Endothelial cell of umbilical vein (primary cell): Measurements from ENCODE around the gene ZNF106. TPM values are rescaled to one million over a fixed set of nuclear protein-coding genes. Genes with fewer than 3 reads are reported as not detected.

Experiments used
- BruUV-seq: library from RNA; stranded (reverse); fragments of 400-500 nt; replicated peaks from 2 replicates; lab custom pipeline; 2021; lab: Mats Ljungman, UMichigan
- CTCF ChIA-PET: fragments of 300-600, 350-600 bp; sonication (Branson Sonifier 250); formaldehyde crosslinking; loops from one replicate; lab custom pipeline; 2021; ENCODE audit warnings: antibody characterized with exemption, inconsistent platforms; lab: Charles Lee
- POLR2A ChIA-PET: fragments of 300-600, 350-600 bp; sonication (Branson Sonifier 250); formaldehyde crosslinking; loops from one replicate; lab custom pipeline; 2021; ENCODE audit warnings: antibody characterized with exemption, inconsistent platforms; lab: Charles Lee
- DNase-seq: peaks from one replicate; pipeline ENCODE4 v3.0.0-alpha.2; 2011; ENCODE audit warnings: low read depth, low spot score
- FAIRE-seq: peaks from 2 replicates; lab custom pipeline; 2011; peaks lifted over from hg19 to GRCh38; lab: Jason Lieb, UNC
- H2AFZ ChIP-seq: 2 replicates; pipeline ENCODE4 v1.6.0; 2012; ENCODE audit warnings: low read depth, low read length, control low read depth, inconsistent platforms
- H3K27ac ChIP-seq: 2 replicates; pipeline ENCODE4 v1.5.1; 2011; ENCODE audit warnings: low read depth, mild to moderate bottlenecking, control low read depth, low read length, moderate library complexity; ENCODE audit not compliant: insufficient read depth
- H3K27me3 ChIP-seq, 2 experiments: 2 replicates each; pipeline versions ENCODE4 v1.6.0 to v1.6.1; 2011; ENCODE audit warnings: low read length in 2 of 2, mixed read lengths in 1 of 2; ENCODE audit not compliant: control insufficient read depth in 2 of 2, insufficient read depth in 2 of 2
- H3K36me3 ChIP-seq, 2 experiments: 2 replicates in 1 of 2; 3 replicates in 1 of 2; pipeline ENCODE4 v1.5.1; 2011; ENCODE audit warnings: low read length in 2 of 2, mild to moderate bottlenecking in 1 of 2, moderate library complexity in 1 of 2; ENCODE audit not compliant: control insufficient read depth in 2 of 2, insufficient read depth in 2 of 2; ENCODE audit errors: extremely low read depth in 1 of 2
- H3K4me1 ChIP-seq: 3 replicates; pipeline ENCODE4 v1.5.1; 2011; ENCODE audit warnings: mild to moderate bottlenecking, low read length; ENCODE audit not compliant: control insufficient read depth, insufficient read depth; ENCODE audit errors: extremely low read depth
- H3K4me2 ChIP-seq: 2 replicates; pipeline ENCODE4 v1.6.1; 2011; ENCODE audit warnings: low read length, control low read depth, mixed read lengths; ENCODE audit not compliant: insufficient read depth
- H3K4me3 ChIP-seq, 3 experiments: fragments of 200-600 bp in 1 of 3; sonication (generic), shearing (Covaris generic) in 1 of 3; replicated peaks in 1 of 3; 2 replicates each; pipeline ENCODE4 v1.5.1; 2011 to 2016; ENCODE audit warnings: control low read depth in 3 of 3, low read length in 3 of 3, mild to moderate bottlenecking in 2 of 3, inconsistent platforms in 1 of 3, low read depth in 1 of 3, moderate library complexity in 1 of 3; ENCODE audit not compliant: insufficient read depth in 1 of 3
- H3K79me2 ChIP-seq: 2 replicates; pipeline ENCODE4 v1.6.0; 2012; ENCODE audit warnings: low read length, inconsistent platforms; ENCODE audit not compliant: control insufficient read depth, insufficient read depth
- H3K9ac ChIP-seq: replicated peaks from 2 replicates; pipeline ENCODE3; 2011; ENCODE audit warnings: low read length, control low read depth; ENCODE audit not compliant: insufficient read depth; ENCODE audit errors: extremely low read depth
- H3K9me1 ChIP-seq: replicated peaks from 3 replicates; pipeline ENCODE4 v1.6.0; 2011; ENCODE audit warnings: mild to moderate bottlenecking, low read length; ENCODE audit not compliant: control insufficient read depth, insufficient read depth; ENCODE audit errors: extremely low read depth
- H3K9me3 ChIP-seq: replicated peaks from 2 replicates; pipeline ENCODE4 v1.5.1; 2012; ENCODE audit warnings: low read length, inconsistent platforms; ENCODE audit not compliant: control insufficient read depth, insufficient read depth
- H4K20me1 ChIP-seq: replicated peaks from 2 replicates; pipeline ENCODE3; 2011; ENCODE audit warnings: mild to moderate bottlenecking, low read length; ENCODE audit not compliant: control insufficient read depth, insufficient read depth; ENCODE audit errors: extremely low read depth
- CTCF ChIP-seq, 2 donors: IDR thresholded peaks; 1 replicate in 1 of 2; 2 replicates in 1 of 2; pipeline ENCODE4 v1.5.1; 2011; ENCODE audit warnings: low read length in 2 of 2, mild to moderate bottlenecking in 2 of 2, moderate library complexity in 2 of 2, control low read depth in 1 of 2, inconsistent platforms in 1 of 2, low read depth in 1 of 2; ENCODE audit not compliant: insufficient read depth in 1 of 2; ENCODE audit errors: extremely low read depth in 1 of 2
- FOS ChIP-seq: IDR thresholded peaks from 2 replicates; pipeline ENCODE4 v1.6.1; 2011; ENCODE audit warnings: mild to moderate bottlenecking, low read length, moderate library complexity, borderline replicate concordance; ENCODE audit not compliant: insufficient read depth
- JUN ChIP-seq: IDR thresholded peaks from 2 replicates; pipeline ENCODE4 v1.6.1; 2011; ENCODE audit warnings: borderline replicate concordance, low read depth; ENCODE audit not compliant: insufficient read length, insufficient read depth
- POLR2AphosphoS5 ChIP-seq: IDR thresholded peaks from 2 replicates; pipeline ENCODE4 v1.6.1; 2012; ENCODE audit warnings: low read depth, mild to moderate bottlenecking, control low read depth, low read length, moderate library complexity; ENCODE audit not compliant: insufficient read depth
- dilution Hi-C: fragments of 300-500 bp; cut with MboI; formaldehyde crosslinking; loops from one replicate; pipeline ENCODE4 v1.15.0; 2019; ENCODE audit warnings: low sequenced_read_pairs; ENCODE audit not compliant: extremely low pct_ligation_motif_present
- intact Hi-C: fragments of 100-400 bp; cut with micrococcal nuclease; formaldehyde crosslinking; loops from one replicate; pipeline ENCODE4 v1.10.0; 2022
- polyA plus RNA-seq, 4 experiments: library from polyadenylated mRNA; depleted of rRNA in 3 of 4; stranded (reverse) in 3 of 4; unstranded in 1 of 4; fragments of >200 nt; gene quantifications; 2 replicates each; pipeline versions ENCODE4 v1.2.1 to v1.2.3, GENCODE V29; 2011 to 2012; ENCODE audit warnings: missing spikeins in 1 of 4
- total RNA-seq: library from RNA; stranded (reverse); gene quantifications from 2 replicates; pipeline ENCODE4 v1.2.3, GENCODE V29; 2021
- TF ChIP-seq, protein P1 (sequence below): IDR thresholded peaks from 2 replicates; pipeline ENCODE4 v1.6.1; 2011; ENCODE audit not compliant: insufficient read depth, insufficient read length

The ZNF106 gene
- total and polyA plus RNA-seq, 2 donors (not counting 3 experiments of a cell fraction or from before 2014, with no cell fraction given) = 18.9 to 53.5 TPM

GRCh38 chr15:42482701-42483100, 8.2 kb downstream of the ZNF106 start:
- DNase-seq (no peak), FAIRE-seq (no peak)
- TF ChIP-seq JUN = no peak
- TF ChIP-seq, protein P1, sequence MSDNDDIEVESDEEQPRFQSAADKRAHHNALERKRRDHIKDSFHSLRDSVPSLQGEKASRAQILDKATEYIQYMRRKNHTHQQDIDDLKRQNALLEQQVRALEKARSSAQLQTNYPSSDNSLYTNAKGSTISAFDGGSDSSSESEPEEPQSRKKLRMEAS = no peak
- TF ChIP-seq POLR2AphosphoS5 = no peak
- TF ChIP-seq FOS = no peak
- TF ChIP-seq CTCF (IDR thresholded peaks at IDR 0.05; ENCODE audit: extremely low read depth in 1 of 2, insufficient read depth in 1 of 2, low read depth in 1 of 2, low read length in 2 of 2) = no peak
- H3K79me2 ChIP-seq = peaks cover 59% of the 10 kb centered on the region
- H2AFZ ChIP-seq = no peak overlapping the region
- no peaks in the 10 kb centered on the region for H3K36me3 ChIP-seq
- H3K4me2 ChIP-seq = no peak overlapping the region
- no peaks in the 10 kb centered on the region for H3K4me1 ChIP-seq
- H3K9me1 ChIP-seq = no peaks in the 10 kb centered on the region
- H3K27ac ChIP-seq = no peak overlapping the region
- H3K27me3 ChIP-seq = no peaks in the 10 kb centered on the region
- no peaks in the 10 kb centered on the region for H4K20me1 ChIP-seq
- intact Hi-C loops = no loop called here
- H3K9me3 ChIP-seq = no peaks in the 10 kb centered on the region
- no TSS peak for BruUV-seq
- H3K9ac ChIP-seq = no peak overlapping the region
- CTCF ChIA-PET = interaction anchor here (1.5 kb wide), 1 partner anchor 11 kb away, joined by 7 read pairs; no protein-coding TSS in a partner anchor
- H3K4me3 ChIP-seq = no peak overlapping the region
- dilution Hi-C loops = no loop called here
- POLR2A ChIA-PET = interaction anchor here (0.7 kb wide), 1 partner anchor 1262 kb away, joined by 9 read pairs; no protein-coding TSS in a partner anchor
